Mesenteric fat pad (tissue), 1 donor: ENCODE data around the gene LCE1F. TPM values are rescaled to one million over a fixed set of nuclear protein-coding genes. Genes with fewer than 3 reads are reported as not detected.

ENCODE experiments used
- DNase-seq: peaks from one replicate; pipeline ENCODE4 v3.0.0-alpha.2; 2020; ENCODE audit warnings: low spot score
- total RNA-seq: library from RNA; stranded (reverse); fragmentation: NEBNext Ultra II Directional; extraction: Animal tissue kit (Norgen Biotek cat#: 25700); gene quantifications from one replicate; pipeline ENCODE4 v1.2.1, GENCODE V29; 2021
- donor health status: DM: yes; HTN: yes; CAD: no.

LCE1F gene
- total RNA-seq, 1 donor from 2014 or later: not detected

DNA sequence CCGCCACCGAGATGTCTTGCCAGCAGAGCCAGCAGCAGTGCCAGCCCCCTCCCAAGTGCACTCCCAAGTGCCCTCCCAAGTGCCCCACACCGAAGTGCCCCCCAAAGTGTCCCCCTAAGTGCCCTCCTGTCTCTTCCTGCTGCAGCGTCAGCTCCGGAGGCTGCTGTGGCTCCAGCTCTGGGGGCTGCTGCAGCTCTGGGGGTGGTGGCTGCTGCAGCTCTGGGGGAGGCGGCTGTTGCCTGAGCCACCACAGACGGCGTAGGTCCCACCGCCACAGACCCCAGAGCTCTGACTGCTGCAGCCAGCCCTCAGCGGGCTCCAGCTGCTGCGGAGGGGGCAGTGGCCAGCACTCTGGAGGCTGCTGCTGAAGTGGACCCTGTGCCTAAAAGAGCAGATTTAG, 1.4 kb downstream of the LCE1F start:
- DNase-seq: no peak

DNA sequence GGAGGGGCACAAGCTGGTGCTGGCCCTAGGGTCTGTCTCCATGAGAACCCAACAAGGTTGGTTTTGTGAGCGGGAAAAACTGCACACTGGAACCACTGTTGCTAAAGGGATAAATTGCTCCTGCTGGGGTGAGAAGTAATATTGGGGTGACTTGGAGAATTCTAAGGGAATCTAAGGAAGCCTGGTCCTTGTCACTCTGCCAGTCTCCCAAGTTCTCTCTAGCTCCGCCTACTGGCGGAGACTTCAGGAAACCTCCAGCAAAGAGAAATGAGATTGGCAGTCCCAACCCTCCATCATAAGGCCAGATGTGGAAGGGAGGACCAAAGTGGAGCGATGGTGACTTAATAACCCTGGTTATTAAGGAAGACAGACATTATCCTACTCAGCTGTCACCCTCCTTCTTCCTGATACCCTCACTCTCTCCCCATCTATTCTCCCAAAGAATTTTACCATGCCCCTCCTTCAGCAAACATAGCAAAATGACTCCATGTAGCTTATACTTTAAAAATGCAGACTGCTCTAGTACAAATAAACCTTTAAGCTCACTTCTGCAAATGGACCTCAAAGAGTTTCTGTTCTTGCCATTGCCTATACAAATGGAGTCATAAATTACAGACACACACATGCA, 2.7 kb downstream of the LCE1F start:
- no peak for DNase-seq

DNA sequence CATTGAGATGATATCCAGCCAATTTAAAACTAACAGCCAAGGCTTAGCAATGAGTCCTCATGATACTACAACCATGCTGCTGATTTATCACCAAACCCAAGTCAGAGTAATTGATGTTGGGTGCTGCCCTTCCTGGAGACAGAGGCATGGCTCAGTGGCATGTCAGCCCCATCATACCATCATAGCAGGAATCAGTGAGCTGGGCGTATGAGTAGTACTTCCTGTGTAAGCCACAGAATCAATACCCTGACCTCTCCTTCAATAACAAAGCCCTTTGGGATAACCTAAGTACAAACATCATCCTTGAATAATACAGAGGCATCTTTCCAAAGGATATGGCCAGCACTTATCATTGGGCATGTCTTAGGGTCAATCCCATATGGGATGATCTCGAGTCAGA, 8.2 kb downstream of the LCE1F start:
- DNase-seq: no peak

DNA sequence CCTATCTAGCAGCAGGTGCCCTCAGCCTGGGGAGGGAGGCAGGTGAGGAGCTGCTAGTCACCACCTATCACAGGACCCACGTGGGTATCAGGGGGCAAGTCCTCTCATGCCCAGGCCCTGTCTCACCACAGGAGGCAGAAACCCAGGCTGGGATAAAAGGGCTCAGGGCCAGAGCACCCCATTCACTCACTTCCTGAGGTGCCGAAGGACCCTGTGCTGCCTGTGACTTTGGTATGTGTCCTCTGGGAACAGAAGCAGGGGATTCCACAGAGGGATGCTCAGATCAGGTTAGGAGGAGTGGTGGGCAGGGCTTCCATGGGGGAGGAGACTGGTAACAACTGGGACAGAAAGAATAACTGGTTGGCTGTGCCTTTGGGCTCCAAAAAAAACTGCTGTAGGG, 11.1 kb downstream of the LCE1F start, which contains the start of gene LCE1E:
Gene LCE1E (plus strand): TSS at position 181 of the 400 bp plus-strand sequence. CDS start 1,043 bp downstream, outside the sequence.
- DNase-seq: no peak

DNA sequence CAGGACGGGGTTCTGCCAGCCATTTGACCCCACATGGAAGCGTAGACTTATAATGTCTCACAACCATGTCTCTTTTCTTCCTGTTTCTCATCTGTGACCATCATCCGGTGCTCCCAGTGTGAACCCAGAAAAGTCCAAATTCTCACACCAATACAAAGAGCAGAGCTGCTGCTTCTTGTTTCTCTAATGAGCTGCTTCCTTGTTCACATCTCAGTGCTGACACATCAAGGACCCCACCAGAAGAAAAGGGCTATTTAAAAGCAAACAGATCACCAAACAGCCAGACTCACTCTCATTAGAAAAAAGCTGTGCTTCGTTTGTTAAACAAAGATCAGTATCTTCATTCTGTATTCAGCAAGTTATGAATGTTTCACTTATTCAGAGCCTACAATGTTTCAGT, 20.7 kb downstream of the LCE1F start:
- DNase-seq: no peak

DNA sequence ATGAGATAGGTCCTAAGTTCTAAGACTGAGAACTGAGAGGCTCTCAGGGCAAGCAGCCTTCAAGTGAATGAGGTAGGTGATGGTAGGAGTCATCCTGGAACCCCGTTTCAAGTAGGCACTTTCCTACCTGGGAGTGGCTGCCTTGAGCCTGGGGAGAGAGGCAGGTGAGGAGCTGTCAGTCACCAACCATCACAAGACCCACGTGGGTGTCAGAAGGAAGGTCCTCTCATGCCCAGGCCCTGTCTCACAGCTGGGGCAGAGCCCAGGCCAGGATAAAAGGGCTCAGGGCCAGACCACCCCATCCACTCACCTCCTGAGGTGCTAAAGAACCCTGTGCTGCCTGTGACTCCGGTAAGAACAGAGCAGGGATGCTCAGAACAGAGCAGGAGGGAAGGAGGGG, 21.5 kb downstream of the LCE1F start, which contains the start of gene LCE1D:
Gene LCE1D (plus strand): TSS at position 301 of the 400 bp plus-strand sequence. CDS start 1,074 bp downstream, outside the sequence.
- DNase-seq: no peak

DNA sequence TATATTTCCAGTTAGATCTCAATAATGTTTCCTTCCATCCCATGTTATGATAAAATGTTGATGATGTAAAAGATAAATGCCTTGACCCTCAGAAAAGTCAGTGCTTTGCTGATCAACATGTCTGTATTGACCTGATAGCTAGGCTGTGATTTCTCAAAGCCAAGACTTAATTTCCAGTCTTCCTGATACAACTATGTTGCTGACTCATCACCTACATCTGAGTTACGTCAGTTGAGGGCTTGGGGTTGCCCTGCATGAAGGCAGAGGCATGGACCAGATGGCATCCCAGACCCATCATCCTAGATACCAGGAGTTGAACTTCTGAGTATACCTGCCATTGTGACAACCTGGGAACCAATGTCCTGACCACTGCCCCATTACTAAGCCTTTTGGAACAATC, 26.4 kb downstream of the LCE1F start:
- DNase-seq: no peak

DNA sequence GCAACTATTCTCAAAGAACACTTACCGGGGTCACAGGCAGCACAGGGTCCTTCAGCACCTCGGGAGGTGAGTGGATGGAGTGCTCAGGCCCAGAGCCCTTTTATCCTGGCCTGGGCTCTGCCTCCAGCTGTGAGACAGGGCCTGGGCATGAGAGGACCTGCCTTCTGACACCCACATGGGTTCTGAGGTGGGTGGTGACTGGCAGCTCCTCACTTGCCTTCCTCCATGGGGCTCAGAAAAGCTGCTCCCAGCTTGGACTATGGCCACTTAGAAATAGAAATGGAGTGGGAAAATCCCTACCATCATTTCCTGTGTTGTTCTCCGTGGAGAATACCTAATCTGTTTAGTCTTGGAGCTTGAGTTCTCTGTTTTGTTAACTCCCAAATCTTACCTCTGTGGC, 31.6 kb downstream of the LCE1F start, which contains the start of gene LCE1C:
Gene LCE1C (minus strand): TSS at position 76 of the 400 bp plus-strand sequence. CDS start 1,173 bp downstream, outside the sequence.
- no peak for DNase-seq

DNA sequence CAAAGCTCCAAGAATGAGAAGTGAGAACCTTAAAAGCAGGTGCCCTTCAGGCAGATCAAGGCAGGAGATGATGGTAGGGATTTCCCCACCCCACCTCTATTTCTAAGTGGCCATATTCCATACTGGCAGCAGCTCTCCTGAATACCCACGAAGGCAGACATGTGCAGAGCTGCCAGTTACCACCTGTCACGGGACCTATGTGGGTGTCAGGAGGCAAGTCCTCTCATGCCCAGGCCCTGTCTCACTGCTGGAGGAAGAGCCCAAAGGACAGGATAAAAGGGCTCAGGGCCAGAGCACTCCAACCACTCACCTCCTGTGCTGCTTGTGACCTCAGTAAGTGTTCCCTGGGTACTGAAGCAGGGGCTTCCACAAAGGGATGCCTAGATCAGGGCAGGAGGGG, 36.1 kb downstream of the LCE1F start:
- DNase-seq: no peak

DNA sequence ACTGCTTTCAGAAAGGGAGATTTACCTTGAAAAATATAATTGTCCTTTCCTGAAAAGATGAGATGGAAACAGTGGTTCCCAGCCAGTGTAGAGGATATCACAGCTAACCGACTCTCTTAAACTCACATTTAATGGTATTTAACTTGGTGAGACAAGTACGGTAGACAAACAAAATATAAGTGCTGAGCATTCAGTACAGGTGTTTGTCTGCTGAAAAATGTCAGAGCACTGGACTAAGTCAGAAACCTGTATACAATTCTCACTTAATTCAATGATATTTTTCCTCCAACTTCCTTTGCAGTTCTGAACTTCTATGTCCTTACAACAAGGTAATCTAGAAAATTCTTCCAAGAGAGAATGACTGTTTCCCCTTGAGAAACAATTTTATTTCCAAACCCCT, 36.7 kb downstream of the LCE1F start, which contains the start of gene LCE1B:
Gene LCE1B (plus strand): TSS at position 301 of the 400 bp plus-strand sequence. CDS start 476 bp downstream, outside the sequence.
- DNase-seq: no peak

DNA sequence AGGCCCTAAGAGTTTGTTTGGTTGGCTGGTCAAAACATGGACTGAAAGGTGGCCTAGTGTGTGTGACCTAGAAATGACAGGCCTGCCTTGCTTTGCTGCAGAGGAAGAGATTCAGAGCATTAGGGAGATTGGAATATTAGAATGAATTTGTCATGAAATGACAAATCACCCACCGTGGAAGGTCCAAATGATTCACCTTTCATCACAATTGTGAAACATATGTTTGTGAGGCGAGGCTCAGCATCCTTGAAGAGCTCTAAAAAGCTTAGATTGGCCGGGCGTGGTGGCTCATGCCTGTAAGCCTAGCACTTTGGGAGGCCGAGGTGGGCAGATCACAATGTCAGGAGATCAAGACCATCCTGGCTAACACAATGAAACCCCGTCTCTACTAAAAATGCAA, 42.4 kb downstream of the LCE1F start:
- DNase-seq: no peak

DNA sequence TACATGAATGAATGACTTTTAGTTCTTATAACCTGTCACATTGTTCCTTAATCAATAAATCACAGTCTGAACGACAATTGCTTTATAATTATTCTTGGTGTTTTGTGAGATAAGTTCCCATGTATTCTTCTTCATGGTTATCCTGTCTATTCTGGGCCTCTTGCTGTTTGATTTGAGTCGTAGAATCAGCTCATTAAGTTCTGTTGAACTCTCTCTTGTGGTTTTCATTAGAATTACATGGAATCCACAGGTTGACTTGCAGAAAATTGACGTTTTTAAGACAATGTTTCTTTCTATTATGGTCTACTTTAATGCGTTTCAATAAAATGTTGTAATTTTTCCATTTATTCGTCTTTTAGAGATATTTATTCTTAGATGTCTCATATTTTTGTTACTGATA, 48.4 kb downstream of the LCE1F start:
- no peak for DNase-seq

DNA sequence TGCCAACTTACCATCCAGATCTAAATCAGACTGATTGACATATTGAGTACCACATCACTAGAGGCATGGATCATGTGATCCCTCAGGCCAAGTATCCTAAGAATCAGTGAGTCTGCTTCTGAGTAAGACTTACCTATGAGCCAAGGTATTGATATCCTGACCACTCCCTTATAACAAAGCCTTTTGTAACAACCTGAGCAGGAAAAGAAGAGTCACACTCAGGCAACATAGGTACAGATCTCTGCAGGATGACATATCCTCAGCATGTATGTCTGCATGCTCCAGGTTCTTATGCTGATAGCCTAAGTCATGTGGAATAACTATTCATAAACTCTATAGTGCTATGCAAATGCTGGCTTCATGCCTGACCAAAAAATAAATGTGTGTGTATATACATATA, 50.0 kb downstream of the LCE1F start:
- no peak for DNase-seq

Other genes with a start within 250 kb of the LCE1F start
- not detected for gene LCE3E, start 208.4 kb upstream of the LCE1F start, total RNA-seq
- not detected for gene LCE3D, start 194.6 kb upstream of the LCE1F start, total RNA-seq
- gene LCE3C, start 174.9 kb upstream of the LCE1F start, total RNA-seq: not detected
- not detected for gene LCE3B, start 161.3 kb upstream of the LCE1F start, total RNA-seq
- gene LCE3A, start 152.0 kb upstream of the LCE1F start, total RNA-seq: not detected
- gene LCE2D, start 111.8 kb upstream of the LCE1F start, total RNA-seq: not detected
- gene LCE2C, start 99.9 kb upstream of the LCE1F start, total RNA-seq: not detected
- gene LCE2B, start 89.0 kb upstream of the LCE1F start, total RNA-seq: not detected
- gene LCE2A, start 76.8 kb upstream of the LCE1F start, total RNA-seq: not detected
- gene LCE4A, start 67.0 kb upstream of the LCE1F start, total RNA-seq: not detected
- not detected for gene KPRP, start 17.1 kb upstream of the LCE1F start, total RNA-seq
- gene LCE1E, start 11.1 kb downstream of the LCE1F start, total RNA-seq: not detected
- gene LCE1D, start 21.6 kb downstream of the LCE1F start, total RNA-seq: not detected
- not detected for gene LCE1C, start 31.5 kb downstream of the LCE1F start, total RNA-seq
- not detected for gene LCE1B, start 36.8 kb downstream of the LCE1F start, total RNA-seq
- not detected for gene LCE1A, start 52.3 kb downstream of the LCE1F start, total RNA-seq
- not detected for gene LCE6A, start 67.7 kb downstream of the LCE1F start, total RNA-seq
- gene LCE7A, start 84.9 kb downstream of the LCE1F start, total RNA-seq: not detected
- gene SMCP, start 103.2 kb downstream of the LCE1F start, total RNA-seq: not detected
- gene IVL, start 133.4 kb downstream of the LCE1F start, total RNA-seq: not detected
- gene SPRR5, start 172.1 kb downstream of the LCE1F start, total RNA-seq: not detected
- not detected for gene SPRR4, start 195.5 kb downstream of the LCE1F start, total RNA-seq
- gene SPRR1A, start 208.9 kb downstream of the LCE1F start, total RNA-seq: not detected
- not detected for gene SPRR3, start 226.6 kb downstream of the LCE1F start, total RNA-seq